Neural progenitor cell (in vitro differentiated cells): ENCODE results near the gene KLK6. TPM values are rescaled to one million over a fixed set of nuclear protein-coding genes. Genes with fewer than 3 reads are reported as not detected.
A peak's percentile ranks its signal among the peaks of the same experiment; 100 is the strongest.

Experiments used
- DNase-seq: peaks from one replicate; pipeline ENCODE4 v3.0.0-alpha.2; 2016; ENCODE audit warnings: low spot score
- H2AFZ ChIP-seq: fragments of 200-600 bp; sonication (generic); replicated peaks from 2 replicates; pipeline ENCODE4 v1.6.1; 2016; ENCODE audit warnings: antibody characterized with exemption
- H3F3A ChIP-seq: fragments of 200-600 bp; sonication (generic); 2 replicates; pipeline ENCODE4 v1.6.1; 2016; ENCODE audit warnings: antibody characterized with exemption, low read depth
- H3K27ac ChIP-seq: fragments of 200-600 bp; sonication (generic); 2 replicates; pipeline ENCODE4 v1.5.1; 2016; ENCODE audit warnings: mild to moderate bottlenecking
- H3K27me3 ChIP-seq: fragments of 200-600 bp; sonication (generic); 2 replicates; pipeline ENCODE4 v1.6.1; 2016; ENCODE audit warnings: mild to moderate bottlenecking, moderate library complexity
- H3K36me3 ChIP-seq: fragments of 200-600 bp; sonication (generic); 2 replicates; pipeline ENCODE4 v1.5.1; 2016
- H3K4me1 ChIP-seq: fragments of 200-600 bp; sonication (generic); 2 replicates; pipeline ENCODE4 v1.6.1; 2016; ENCODE audit warnings: mixed run types
- H3K4me2 ChIP-seq: fragments of 200-600 bp; sonication (generic); 2 replicates; pipeline ENCODE4 v1.6.1; 2016
- H3K4me3 ChIP-seq: fragments of 200-600 bp; sonication (generic); 2 replicates; pipeline ENCODE4 v1.5.1; 2016
- H3K79me2 ChIP-seq: fragments of 200-600 bp; sonication (generic); 2 replicates; pipeline ENCODE4 v1.6.1; 2016; ENCODE audit warnings: low read depth
- H3K9ac ChIP-seq: fragments of 200-600 bp; sonication (generic); 2 replicates; pipeline ENCODE4 v1.6.1; 2016
- H3K9me3 ChIP-seq: fragments of 200-600 bp; sonication (generic); 2 replicates; pipeline ENCODE4 v1.5.1; 2016; ENCODE audit warnings: low read depth
- H4K20me1 ChIP-seq: fragments of 200-600 bp; sonication (generic); 2 replicates; pipeline ENCODE4 v1.6.1; 2016; ENCODE audit warnings: low read depth
- H3K27ac Mint-ChIP-seq: 3 replicates; pipeline ENCODE4 v1.8.0; 2021; ENCODE audit warnings: mixed read lengths
- H3K27me3 Mint-ChIP-seq: 2 replicates; pipeline ENCODE4 v1.8.0; 2022; ENCODE audit warnings: low read depth, mild to moderate bottlenecking, inconsistent platforms, moderate library complexity, mixed read lengths; ENCODE audit not compliant: insufficient read depth
- H3K36me3 Mint-ChIP-seq: 3 replicates; pipeline ENCODE4 v1.8.0; 2021; ENCODE audit warnings: mixed read lengths
- H3K4me1 Mint-ChIP-seq: 3 replicates; pipeline ENCODE4 v1.8.0; 2021; ENCODE audit warnings: mixed read lengths
- H3K4me3 Mint-ChIP-seq: 3 replicates; pipeline ENCODE4 v1.8.0; 2021; ENCODE audit warnings: mild to moderate bottlenecking, moderate library complexity, mixed read lengths
- H3K9me3 Mint-ChIP-seq: 3 replicates; pipeline ENCODE4 v1.8.0; 2020; ENCODE audit warnings: mixed read lengths
- EZH2 ChIP-seq: fragments of 200-600 bp; sonication (generic); IDR thresholded peaks from 2 replicates; pipeline ENCODE4 v1.6.1; 2017; ENCODE audit warnings: antibody characterized with exemption, mild to moderate bottlenecking, moderate library complexity
- EZH2phosphoT487 ChIP-seq: fragments of 200-600 bp; sonication (generic); IDR thresholded peaks from 2 replicates; pipeline ENCODE4 v1.6.1; 2017; ENCODE audit warnings: antibody characterized with exemption
- total RNA-seq: library from RNA; depleted of rRNA; stranded (reverse); fragments of >200 nt; gene quantifications from 2 replicates; pipeline ENCODE4 v1.2.3, GENCODE V29; 2015; ENCODE audit warnings: low replicate concordance
- TF ChIP-seq, protein P1 (sequence below): fragments of 200-600 bp; sonication (generic); IDR thresholded peaks from 2 replicates; pipeline ENCODE4 v1.5.1; 2017; ENCODE audit warnings: antibody characterized with exemption, mild to moderate bottlenecking

The KLK6 gene
- total RNA-seq, 1 donor from 2014 or later = not detected

DNA sequence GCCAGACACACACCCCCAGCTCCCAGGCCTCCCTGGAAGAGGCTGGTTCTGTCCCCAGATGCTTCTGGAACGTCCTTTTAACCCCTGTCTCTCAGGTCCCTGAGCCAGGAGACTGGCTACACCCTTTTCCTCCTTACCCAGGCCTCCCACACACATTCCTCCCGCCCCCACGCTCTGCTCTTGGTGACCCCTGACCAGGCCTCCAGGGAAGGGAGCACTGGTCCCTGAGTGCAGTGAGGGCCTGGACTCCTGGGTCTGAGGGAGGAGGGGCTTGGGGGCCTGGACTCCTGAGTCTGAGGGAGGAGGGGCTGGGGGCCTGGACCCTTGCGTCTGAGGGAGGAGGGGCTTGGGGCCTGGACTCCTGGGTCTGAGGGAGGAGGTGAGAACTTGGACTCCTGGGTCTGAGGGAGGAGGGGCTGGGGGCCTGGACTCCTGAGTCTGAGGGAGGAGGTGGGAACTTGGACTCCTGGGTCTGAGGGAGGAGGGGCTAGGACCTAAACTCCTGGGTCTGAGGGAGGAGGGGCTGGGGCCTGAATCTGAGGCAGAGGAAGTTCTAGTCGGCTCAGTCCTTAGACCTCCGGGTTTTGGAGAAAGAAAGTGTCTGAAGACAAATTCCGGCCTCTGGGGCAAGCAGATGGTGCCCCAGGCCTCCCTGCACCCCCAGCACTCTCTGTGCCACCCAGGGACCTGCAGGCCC, 527 bp downstream of the KLK6 start:
- no peaks in the 10 kb centered on the region for H3K9me3 ChIP-seq
- H3K4me1 Mint-ChIP-seq = peaks cover 2% of the 10 kb centered on the region
- H3K9ac ChIP-seq = no peak overlapping the region
- no peaks in the 10 kb centered on the region for H3K36me3 Mint-ChIP-seq
- no peak for DNase-seq
- H3K4me3 Mint-ChIP-seq = no peak overlapping the region
- TF ChIP-seq, protein P1, sequence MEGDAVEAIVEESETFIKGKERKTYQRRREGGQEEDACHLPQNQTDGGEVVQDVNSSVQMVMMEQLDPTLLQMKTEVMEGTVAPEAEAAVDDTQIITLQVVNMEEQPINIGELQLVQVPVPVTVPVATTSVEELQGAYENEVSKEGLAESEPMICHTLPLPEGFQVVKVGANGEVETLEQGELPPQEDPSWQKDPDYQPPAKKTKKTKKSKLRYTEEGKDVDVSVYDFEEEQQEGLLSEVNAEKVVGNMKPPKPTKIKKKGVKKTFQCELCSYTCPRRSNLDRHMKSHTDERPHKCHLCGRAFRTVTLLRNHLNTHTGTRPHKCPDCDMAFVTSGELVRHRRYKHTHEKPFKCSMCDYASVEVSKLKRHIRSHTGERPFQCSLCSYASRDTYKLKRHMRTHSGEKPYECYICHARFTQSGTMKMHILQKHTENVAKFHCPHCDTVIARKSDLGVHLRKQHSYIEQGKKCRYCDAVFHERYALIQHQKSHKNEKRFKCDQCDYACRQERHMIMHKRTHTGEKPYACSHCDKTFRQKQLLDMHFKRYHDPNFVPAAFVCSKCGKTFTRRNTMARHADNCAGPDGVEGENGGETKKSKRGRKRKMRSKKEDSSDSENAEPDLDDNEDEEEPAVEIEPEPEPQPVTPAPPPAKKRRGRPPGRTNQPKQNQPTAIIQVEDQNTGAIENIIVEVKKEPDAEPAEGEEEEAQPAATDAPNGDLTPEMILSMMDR = no peak
- H3K36me3 ChIP-seq = no peaks in the 10 kb centered on the region
- no peak overlapping the region for H3K27ac ChIP-seq
- H3K9me3 Mint-ChIP-seq = no peaks in the 10 kb centered on the region
- no peaks in the 10 kb centered on the region for H4K20me1 ChIP-seq
- H3K27ac Mint-ChIP-seq = no peak overlapping the region
- H2AFZ ChIP-seq = peak overlapping the region; percentile 40
- H3K27me3 ChIP-seq = no peaks in the 10 kb centered on the region
- no peaks in the 10 kb centered on the region for H3K79me2 ChIP-seq
- no peaks in the 10 kb centered on the region for H3F3A ChIP-seq
- H3K4me2 ChIP-seq = no peak overlapping the region
- no peak overlapping the region for H3K4me3 ChIP-seq
- H3K27me3 Mint-ChIP-seq = peaks cover 19% of the 10 kb centered on the region
- H3K4me1 ChIP-seq = no peaks in the 10 kb centered on the region

DNA sequence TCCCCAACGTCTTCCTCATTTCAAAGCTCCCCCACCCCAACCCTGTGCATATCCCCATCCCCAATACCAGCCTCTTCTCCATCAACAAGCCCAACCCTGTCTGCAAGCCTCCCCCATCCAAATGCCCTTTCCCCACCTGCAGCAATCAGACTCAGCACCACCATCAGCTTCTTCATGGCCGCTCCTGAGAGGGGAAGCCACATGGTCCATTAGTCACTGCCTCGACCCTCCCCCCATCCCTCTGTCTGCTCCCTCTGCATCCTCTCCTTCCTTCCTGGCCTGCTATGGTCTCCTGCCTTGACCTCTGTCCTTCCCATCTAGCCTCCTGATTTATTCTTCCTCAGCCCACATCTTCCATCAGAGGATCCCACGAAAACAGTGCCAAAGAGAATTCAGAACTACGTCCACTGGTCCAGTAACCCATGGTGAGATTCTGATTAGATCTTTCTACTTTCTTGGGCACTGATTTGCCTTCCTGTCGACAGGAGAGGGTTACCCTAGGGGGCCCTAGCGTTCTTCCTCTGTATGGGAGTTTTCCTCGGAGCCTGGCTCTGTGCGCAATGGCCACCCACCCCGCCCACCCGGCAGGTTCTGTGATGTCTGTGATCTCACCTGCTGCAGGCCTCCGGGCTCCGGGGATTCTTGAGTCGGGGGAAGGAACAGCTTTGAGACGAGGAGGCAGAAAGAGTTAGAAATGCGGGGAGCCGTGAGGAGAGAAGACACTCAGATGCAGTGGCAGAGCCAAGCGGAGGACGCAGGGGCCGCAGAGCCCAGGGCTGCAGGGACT, 1.3 kb downstream of the KLK6 start:
- H3K9me3 Mint-ChIP-seq = no peaks in the 10 kb centered on the region
- TF ChIP-seq EZH2 = no peak
- no peak for TF ChIP-seq EZH2phosphoT487
- TF ChIP-seq, protein P1 = no peak

DNA sequence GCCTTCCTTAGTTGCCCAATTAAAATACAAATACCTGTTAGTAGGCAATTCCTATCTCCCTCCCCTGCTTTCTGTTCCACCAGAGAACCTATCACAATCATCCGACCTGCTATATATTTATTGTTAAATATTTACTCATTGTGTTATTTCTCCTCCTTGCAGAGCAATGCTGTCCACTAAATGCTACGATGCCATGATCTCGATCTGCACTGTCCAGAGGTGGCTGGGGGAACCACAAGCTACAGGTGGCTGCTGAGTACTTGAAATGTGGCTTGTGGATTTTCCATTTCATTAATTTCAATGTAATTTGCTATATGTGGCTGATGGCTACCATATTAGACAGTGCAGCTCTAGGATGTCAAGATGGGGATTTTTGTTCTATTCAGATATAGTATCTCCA, 5.1 kb downstream of the KLK6 start:
- H3K27ac ChIP-seq = no peak overlapping the region
- peaks cover 1% of the 10 kb centered on the region for H3K9me3 Mint-ChIP-seq
- H3K79me2 ChIP-seq = no peaks in the 10 kb centered on the region
- no peaks in the 10 kb centered on the region for H3K27me3 ChIP-seq
- H4K20me1 ChIP-seq = no peaks in the 10 kb centered on the region
- no peak overlapping the region for H3K9ac ChIP-seq
- no peak overlapping the region for H2AFZ ChIP-seq
- no peaks in the 10 kb centered on the region for H3K4me1 ChIP-seq
- no peaks in the 10 kb centered on the region for H3F3A ChIP-seq
- H3K4me2 ChIP-seq = no peak overlapping the region
- H3K36me3 Mint-ChIP-seq = no peaks in the 10 kb centered on the region
- peaks cover 9% of the 10 kb centered on the region for H3K27me3 Mint-ChIP-seq
- no peak overlapping the region for H3K27ac Mint-ChIP-seq
- no peaks in the 10 kb centered on the region for H3K36me3 ChIP-seq
- H3K4me3 ChIP-seq = no peak overlapping the region
- H3K9me3 ChIP-seq = no peaks in the 10 kb centered on the region
- H3K4me3 Mint-ChIP-seq = no peak overlapping the region
- TF ChIP-seq, protein P1 = no peak
- TF ChIP-seq EZH2 = no peak
- TF ChIP-seq EZH2phosphoT487 = no peak
- no peaks in the 10 kb centered on the region for H3K4me1 Mint-ChIP-seq
- DNase-seq = no peak

More for the DNA sequence above, 1.3 kb downstream of the KLK6 start:
- Histone ChIP-seq H3F3A (no peaks in the 10 kb centered on the region), H4K20me1 (no peaks in the 10 kb centered on the region), H3K9me3 (no peaks in the 10 kb centered on the region), H3K9ac (no peak overlapping the region), H3K4me3 (no peak overlapping the region), H3K79me2 (no peaks in the 10 kb centered on the region), H3K27ac (no peak overlapping the region), H3K36me3 (no peaks in the 10 kb centered on the region), H3K27me3 (no peaks in the 10 kb centered on the region), H3K4me2 (no peak overlapping the region), H3K4me1 (no peaks in the 10 kb centered on the region), H2AFZ (peak overlapping the region; percentile 40)
- peaks cover 2% of the 10 kb centered on the region for H3K4me1 Mint-ChIP-seq
- H3K27me3 Mint-ChIP-seq = peaks cover 14% of the 10 kb centered on the region
- no peaks in the 10 kb centered on the region for H3K36me3 Mint-ChIP-seq
- no peak overlapping the region for H3K4me3 Mint-ChIP-seq
- H3K27ac Mint-ChIP-seq = no peak overlapping the region
- peak; percentile 8 for DNase-seq
